GM12801 (cell line): ENCODE measurements around the gene TPPP2.

Experiments used
- CTCF ChIP-seq: IDR thresholded peaks from one replicate; pipeline ENCODE4 v1.5.1; 2011; ENCODE audit warnings: control low read depth; ENCODE audit not compliant: insufficient read length; ENCODE audit errors: extremely low read depth

TPPP2 gene

GRCh38 chr14:21042918-21043317 is 12.9 kb downstream of the TPPP2 start:
- no peak for TF ChIP-seq CTCF

GRCh38 chr14:21043387-21043973 is 13.5 kb downstream of the TPPP2 start:
- TF ChIP-seq CTCF: no peak

GRCh38 chr14:21043974-21044618 is 14.1 kb downstream of the TPPP2 start:
- TF ChIP-seq CTCF: no peak

- no peak for TF ChIP-seq CTCF
These were observed 17.4 kb downstream of the TPPP2 start for GRCh38 chr14:21047378-21047781.

GRCh38 chr14:21048638-21049037 is 18.6 kb downstream of the TPPP2 start:
- no peak for TF ChIP-seq CTCF

- no peak for TF ChIP-seq CTCF
These were observed 19.3 kb downstream of the TPPP2 start for GRCh38 chr14:21049271-21049673.

GRCh38 chr14:21050597-21050996 is 20.6 kb downstream of the TPPP2 start:
- TF ChIP-seq CTCF: no peak
